PC-3 (cell line): ENCODE measurements around the gene NOS2. TPM values are rescaled to one million over a fixed set of nuclear protein-coding genes. Genes with fewer than 3 reads are reported as not detected.

Source experiments
- ATAC-seq: fragments of 200-7000 bp; cut with Tn5 transposase; 2 replicates; pipeline ENCODE4 v1.9.1; 2020; ENCODE audit warnings: mild to moderate bottlenecking, moderate library complexity
- BruUV-seq: library from RNA; stranded (reverse); fragments of 400-500 nt; replicated peaks from 2 replicates; lab custom pipeline; 2021; lab: Mats Ljungman, UMichigan
- CTCF ChIA-PET: fragments of 300-600 bp; sonication (Branson Sonifier 250); formaldehyde crosslinking; loops from one replicate; lab custom pipeline; 2022; ENCODE audit warnings: antibody characterized with exemption; lab: Charles Lee
- POLR2A ChIA-PET: fragments of 300-600 bp; sonication (Branson Sonifier 250); formaldehyde crosslinking; loops from one replicate; lab custom pipeline; 2022; ENCODE audit warnings: antibody characterized with exemption; ENCODE audit not compliant: unreplicated experiment; lab: Charles Lee
- DNase-seq: peaks from one replicate; pipeline ENCODE4 v3.0.0-alpha.2; 2015
- H2AFZ ChIP-seq: fragments of 300-600 bp; sonication (generic); 2 replicates; pipeline ENCODE4 v1.6.0; 2016; ENCODE audit warnings: antibody characterized with exemption, low read length
- H3F3A ChIP-seq: fragments of 300-600 bp; sonication (generic); one replicate; pipeline ENCODE4 v1.6.0; 2017; ENCODE audit warnings: antibody characterized with exemption, low read length, control low read depth, mild to moderate bottlenecking; ENCODE audit not compliant: unreplicated experiment
- H3K27ac ChIP-seq: fragments of 300-600 bp; sonication (generic); 2 replicates; pipeline ENCODE4 v1.5.1; 2016; ENCODE audit warnings: mild to moderate bottlenecking, low read length
- H3K27me3 ChIP-seq: fragments of 300-600 bp; sonication (generic); 2 replicates; pipeline ENCODE4 v1.6.1; 2016; ENCODE audit warnings: low read length, mixed read lengths
- H3K36me3 ChIP-seq: fragments of 300-600 bp; sonication (generic); 2 replicates; pipeline ENCODE4 v1.6.1; 2016; ENCODE audit warnings: low read depth, mixed run types, low read length, mixed read lengths
- H3K4me1 ChIP-seq: fragments of 300-600 bp; sonication (generic); 2 replicates; pipeline ENCODE4 v1.5.1; 2016; ENCODE audit warnings: low read length; ENCODE audit not compliant: insufficient read depth
- H3K4me2 ChIP-seq: fragments of 300-600 bp; sonication (generic); 2 replicates; pipeline ENCODE4 v1.6.0; 2016; ENCODE audit warnings: low read length
- H3K4me3 ChIP-seq: fragments of 300-600 bp; sonication (generic); 2 replicates; pipeline ENCODE4 v1.5.1; 2016; ENCODE audit warnings: mild to moderate bottlenecking, low read length, mixed read lengths
- H3K79me2 ChIP-seq: fragments of 300-600 bp; sonication (generic); 2 replicates; pipeline ENCODE4 v1.6.1; 2017; ENCODE audit warnings: low read length, mixed read lengths
- H3K9ac ChIP-seq: fragments of 300-600 bp; sonication (generic); 2 replicates; pipeline ENCODE4 v1.6.0; 2016; ENCODE audit warnings: mild to moderate bottlenecking, low read length
- H3K9me2 ChIP-seq: fragments of 300-600 bp; sonication (generic); replicated peaks from 2 replicates; pipeline ENCODE4 v1.6.1; 2016; ENCODE audit warnings: mixed run types, low read length, mixed read lengths
- H3K9me3 ChIP-seq: fragments of 300-600 bp; sonication (generic); 2 replicates; pipeline ENCODE4 v1.6.1; 2016; ENCODE audit warnings: low read length, mixed read lengths
- H4K20me1 ChIP-seq: fragments of 300-600 bp; sonication (generic); 2 replicates; pipeline ENCODE4 v1.6.1; 2016; ENCODE audit warnings: low read length, mixed read lengths
- EZH2 ChIP-seq: fragments of 300-600 bp; sonication (generic); IDR thresholded peaks from one replicate; pipeline ENCODE4 v1.6.1; 2017; ENCODE audit warnings: antibody characterized with exemption, mild to moderate bottlenecking, low read length; ENCODE audit not compliant: unreplicated experiment
- EZH2phosphoT487 ChIP-seq: fragments of 300-600 bp; sonication (generic); IDR thresholded peaks from 2 replicates; pipeline ENCODE4 v1.6.1; 2018; ENCODE audit warnings: mild to moderate bottlenecking, antibody characterized with exemption, low read length, borderline replicate concordance
- intact Hi-C: fragments of 100-400 bp; cut with micrococcal nuclease; formaldehyde crosslinking; loops from 2 replicates; pipeline ENCODE4 v1.9.0; 2023
- total RNA-seq: library from RNA; depleted of rRNA; stranded (reverse); fragments of >200 nt; gene quantifications from 2 replicates; pipeline ENCODE4 v1.2.3, GENCODE V29; 2014
- TF ChIP-seq, protein P1 (sequence below): fragments of 300-600 bp; sonication (generic); conservative IDR thresholded peaks from 2 replicates; pipeline ENCODE4 v1.5.1; 2017; ENCODE audit warnings: antibody characterized with exemption, low read depth, mild to moderate bottlenecking, low read length

The NOS2 gene
- total RNA-seq, 1 experiment from 2014 or later: not detected

DNA sequence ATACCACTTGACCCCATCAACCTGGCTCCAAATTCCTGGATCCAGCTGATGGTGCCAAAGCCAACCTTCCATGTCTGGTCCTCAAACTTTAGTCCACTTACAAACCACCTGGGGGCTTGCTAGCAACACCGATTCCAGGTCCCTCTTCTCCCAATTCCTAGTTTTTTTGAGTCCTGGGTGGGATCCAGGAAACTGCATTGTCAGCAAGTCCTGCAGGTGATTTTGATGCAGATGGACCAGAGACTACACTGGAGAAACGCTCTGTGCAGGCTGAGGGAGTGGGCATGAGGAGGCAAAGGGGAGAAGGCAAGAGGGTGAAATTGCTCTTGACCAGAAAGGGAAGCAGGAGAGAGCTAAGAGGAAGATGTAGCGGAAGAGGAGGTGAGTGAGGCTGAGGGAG lies 21.0 kb upstream of the NOS2 start:
- H3K79me2 ChIP-seq: no peaks in the 10 kb centered on the region
- no peaks in the 10 kb centered on the region for H3K27me3 ChIP-seq
- ATAC-seq: no peak
- H4K20me1 ChIP-seq: no peaks in the 10 kb centered on the region
- H2AFZ ChIP-seq: no peak overlapping the region
- no peak overlapping the region for H3K4me3 ChIP-seq
- no peaks in the 10 kb centered on the region for H3K9me2 ChIP-seq
- H3K4me1 ChIP-seq: peaks cover 10% of the 10 kb centered on the region; the same call in 1 of the 2 replicates
- TF ChIP-seq, protein P1, sequence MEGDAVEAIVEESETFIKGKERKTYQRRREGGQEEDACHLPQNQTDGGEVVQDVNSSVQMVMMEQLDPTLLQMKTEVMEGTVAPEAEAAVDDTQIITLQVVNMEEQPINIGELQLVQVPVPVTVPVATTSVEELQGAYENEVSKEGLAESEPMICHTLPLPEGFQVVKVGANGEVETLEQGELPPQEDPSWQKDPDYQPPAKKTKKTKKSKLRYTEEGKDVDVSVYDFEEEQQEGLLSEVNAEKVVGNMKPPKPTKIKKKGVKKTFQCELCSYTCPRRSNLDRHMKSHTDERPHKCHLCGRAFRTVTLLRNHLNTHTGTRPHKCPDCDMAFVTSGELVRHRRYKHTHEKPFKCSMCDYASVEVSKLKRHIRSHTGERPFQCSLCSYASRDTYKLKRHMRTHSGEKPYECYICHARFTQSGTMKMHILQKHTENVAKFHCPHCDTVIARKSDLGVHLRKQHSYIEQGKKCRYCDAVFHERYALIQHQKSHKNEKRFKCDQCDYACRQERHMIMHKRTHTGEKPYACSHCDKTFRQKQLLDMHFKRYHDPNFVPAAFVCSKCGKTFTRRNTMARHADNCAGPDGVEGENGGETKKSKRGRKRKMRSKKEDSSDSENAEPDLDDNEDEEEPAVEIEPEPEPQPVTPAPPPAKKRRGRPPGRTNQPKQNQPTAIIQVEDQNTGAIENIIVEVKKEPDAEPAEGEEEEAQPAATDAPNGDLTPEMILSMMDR: no peak
- TF ChIP-seq EZH2: no peak
- TF ChIP-seq EZH2phosphoT487: no peak
- no peak overlapping the region for H3K27ac ChIP-seq
- no peak for DNase-seq
- intact Hi-C loops: no loop called here
- H3K9ac ChIP-seq: no peak overlapping the region
- H3K4me2 ChIP-seq: no peak overlapping the region
- CTCF ChIA-PET: no interaction called here
- no peaks in the 10 kb centered on the region for H3K9me3 ChIP-seq
- H3K36me3 ChIP-seq: no peaks in the 10 kb centered on the region
- no peaks in the 10 kb centered on the region for H3F3A ChIP-seq
- BruUV-seq: no TSS peak
- POLR2A ChIA-PET: no interaction called here

DNA sequence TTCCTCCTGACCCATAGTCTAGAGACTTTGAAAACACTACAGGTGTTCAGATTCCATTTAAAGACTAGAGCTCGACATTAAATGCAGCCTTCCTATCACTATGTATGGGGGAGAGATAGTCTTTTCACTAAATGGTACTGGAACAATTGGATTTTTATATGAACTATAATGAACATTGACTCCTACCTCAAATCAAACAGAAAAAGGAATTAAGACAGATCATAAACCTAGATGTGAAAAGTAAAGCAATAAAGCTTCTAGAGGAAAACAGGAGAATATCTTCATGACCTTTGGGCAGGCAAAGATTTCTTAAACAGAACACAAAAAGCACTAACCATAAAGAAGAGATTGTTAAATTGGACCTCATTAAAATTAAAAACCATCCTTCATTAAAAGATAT lies 18.8 kb upstream of the NOS2 start:
- Histone ChIP-seq H3K27me3 (no peaks in the 10 kb centered on the region), H3K4me2 (no peak overlapping the region), H3K4me3 (no peak overlapping the region), H4K20me1 (no peaks in the 10 kb centered on the region), H2AFZ (no peak overlapping the region), H3K9ac (no peak overlapping the region), H3F3A (no peaks in the 10 kb centered on the region), H3K36me3 (no peaks in the 10 kb centered on the region), H3K4me1 (peaks cover 10% of the 10 kb centered on the region; the same call in 1 of the 2 replicates), H3K9me3 (no peaks in the 10 kb centered on the region), H3K27ac (no peak overlapping the region), H3K9me2 (no peaks in the 10 kb centered on the region), H3K79me2 (no peaks in the 10 kb centered on the region)
- BruUV-seq: no TSS peak
- DNase-seq (no peak), ATAC-seq (no peak)
- CTCF ChIA-PET: no interaction called here
- TF ChIP-seq EZH2 (no peak), EZH2phosphoT487 (no peak)
- TF ChIP-seq, protein P1: no peak
- intact Hi-C loops: no loop called here
- POLR2A ChIA-PET: no interaction called here

DNA sequence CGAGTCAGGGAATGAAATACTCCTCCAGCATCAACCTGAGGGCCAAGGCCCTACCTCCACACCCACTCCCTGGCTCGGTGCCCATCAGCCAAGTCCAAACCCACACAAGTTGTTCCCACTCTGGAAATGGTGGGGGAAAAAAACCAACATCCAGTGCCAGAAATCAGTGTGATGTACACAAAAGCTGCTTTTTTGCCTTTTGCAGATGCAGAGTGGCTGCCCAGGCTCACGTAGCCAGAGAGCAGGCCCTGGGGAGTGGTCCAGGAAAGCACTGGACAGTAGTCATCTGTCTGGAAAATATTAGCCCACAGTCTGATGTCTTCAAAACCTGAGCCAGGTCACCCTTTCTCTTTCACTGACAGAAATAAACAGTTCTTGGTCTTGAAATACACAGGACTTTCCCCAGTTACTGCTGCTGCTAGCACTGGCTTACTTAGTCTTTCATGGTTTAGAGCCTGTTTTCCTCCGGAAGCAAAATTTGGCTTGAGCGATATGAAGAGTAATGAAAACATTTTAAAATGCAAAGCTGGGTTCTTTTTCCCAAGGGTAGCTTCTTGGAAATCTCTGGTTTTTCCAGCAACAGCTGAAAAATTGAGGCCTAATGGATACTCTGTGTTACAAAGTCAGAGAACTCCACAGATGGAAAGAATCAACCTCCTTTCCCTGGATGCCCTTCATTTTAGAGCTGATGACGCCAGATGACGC lies 18.2 kb upstream of the NOS2 start:
- TF ChIP-seq EZH2phosphoT487 (no peak), EZH2 (no peak)
- TF ChIP-seq, protein P1: no peak
- CTCF ChIA-PET: no interaction called here
- Histone ChIP-seq H3K4me2 (no peak overlapping the region), H3K27me3 (no peaks in the 10 kb centered on the region), H3K4me3 (no peak overlapping the region), H3K36me3 (no peaks in the 10 kb centered on the region), H3K27ac (no peak overlapping the region), H2AFZ (no peak overlapping the region), H4K20me1 (no peaks in the 10 kb centered on the region), H3K9me3 (no peaks in the 10 kb centered on the region), H3K4me1 (peaks cover 10% of the 10 kb centered on the region; the same call in 1 of the 2 replicates), H3K9ac (no peak overlapping the region), H3K9me2 (no peaks in the 10 kb centered on the region), H3K79me2 (no peaks in the 10 kb centered on the region), H3F3A (no peaks in the 10 kb centered on the region)
- no peak for ATAC-seq
- POLR2A ChIA-PET: no interaction called here
- DNase-seq: no peak
- BruUV-seq: no TSS peak
- intact Hi-C loops: no loop called here
